Measurements from ENCODE around the gene ADGRF1.

GRCh38 chr6:47079638-47080037 lies 37.5 kb upstream of the ADGRF1 start:
- no peak for TF ChIP-seq RXRA (IDR thresholded peaks at IDR 0.05; ENCODE audit: borderline replicate concordance, low read depth)
- no peak for TF ChIP-seq USF1 (IDR thresholded peaks at IDR 0.05; ENCODE audit: borderline replicate concordance, low read depth)
- TF ChIP-seq CTCF (IDR thresholded peaks at IDR 0.05): no peak
- TF ChIP-seq USF2 (IDR thresholded peaks at IDR 0.05; ENCODE audit: borderline replicate concordance, low read depth, low read length): no peak
- no peak for TF ChIP-seq CHD2 (IDR thresholded peaks at IDR 0.05; ENCODE audit: low read length, partially characterized antibody)
- no peak for TF ChIP-seq NFIC (IDR thresholded peaks at IDR 0.05; ENCODE audit: borderline replicate concordance)
- no peak for TF ChIP-seq RCOR1 (IDR thresholded peaks at IDR 0.05; ENCODE audit: low read length)
- no peak for TF ChIP-seq EZH2phosphoT487 (IDR thresholded peaks at IDR 0.05; ENCODE audit: borderline replicate concordance, low read depth)
- no peak for TF ChIP-seq ZBTB33 (IDR thresholded peaks at IDR 0.05; ENCODE audit: borderline replicate concordance, low read depth)
- TF ChIP-seq RFX5 (IDR thresholded peaks at IDR 0.05; ENCODE audit: low read length): no peak
